AG09319 (cell line): ENCODE results near the gene VWDE.

ENCODE experiments used
- DNase-seq: peaks from one replicate; pipeline ENCODE4 v3.0.0-alpha.2; 2010; ENCODE audit warnings: low read depth; ENCODE audit errors: extremely low read depth
- CTCF ChIP-seq: IDR thresholded peaks from 2 replicates; pipeline ENCODE4 v1.5.1; 2011; ENCODE audit warnings: low read depth, mild to moderate bottlenecking, inconsistent platforms, low read length, moderate library complexity

The VWDE gene

GRCh38 chr7:12385364-12385786 lies 18.3 kb downstream of the VWDE start:
- no peak for TF ChIP-seq CTCF
- DNase-seq: no peak

- TF ChIP-seq CTCF: no peak
These were observed 20.3 kb downstream of the VWDE start for GRCh38 chr7:12383377-12383776.

GRCh38 chr7:12378389-12378788 lies 25.3 kb downstream of the VWDE start:
- DNase-seq: no peak
- no peak for TF ChIP-seq CTCF

More at GRCh38 chr7:12383377-12383776, 20.3 kb downstream of the VWDE start:
- peak; percentile 1 for DNase-seq

GRCh38 chr7:12377406-12377805 lies 26.3 kb downstream of the VWDE start:
- DNase-seq: no peak
- TF ChIP-seq CTCF: no peak

GRCh38 chr7:12373580-12374263 lies 29.9 kb downstream of the VWDE start:
- DNase-seq: no peak
- no peak for TF ChIP-seq CTCF

- DNase-seq: no peak
- no peak for TF ChIP-seq CTCF
These were observed 33.4 kb downstream of the VWDE start for GRCh38 chr7:12370249-12370648.

- DNase-seq: no peak
- TF ChIP-seq CTCF: no peak
These were observed 33.9 kb downstream of the VWDE start for GRCh38 chr7:12369756-12370155.
